D721Med (cell line): ENCODE data around the gene HOXD9.
A peak's percentile ranks its signal among the peaks of the same experiment; 100 is the strongest.

Experiments
- DNase-seq: peaks from one replicate; pipeline ENCODE4 v3.0.0; 2011; ENCODE audit warnings: low spot score; ENCODE audit not compliant: insufficient read length
- FAIRE-seq: peaks from 2 replicates; lab custom pipeline; 2011; peaks lifted over from hg19 to GRCh38; lab: Jason Lieb, UNC
- TF ChIP-seq, protein P1 (sequence below): IDR thresholded peaks from 2 replicates; pipeline ENCODE4 v1.5.1; 2012; ENCODE audit warnings: mild to moderate bottlenecking, control low read depth; ENCODE audit not compliant: insufficient read depth; ENCODE audit errors: missing control alignments

Gene HOXD9

DNA sequence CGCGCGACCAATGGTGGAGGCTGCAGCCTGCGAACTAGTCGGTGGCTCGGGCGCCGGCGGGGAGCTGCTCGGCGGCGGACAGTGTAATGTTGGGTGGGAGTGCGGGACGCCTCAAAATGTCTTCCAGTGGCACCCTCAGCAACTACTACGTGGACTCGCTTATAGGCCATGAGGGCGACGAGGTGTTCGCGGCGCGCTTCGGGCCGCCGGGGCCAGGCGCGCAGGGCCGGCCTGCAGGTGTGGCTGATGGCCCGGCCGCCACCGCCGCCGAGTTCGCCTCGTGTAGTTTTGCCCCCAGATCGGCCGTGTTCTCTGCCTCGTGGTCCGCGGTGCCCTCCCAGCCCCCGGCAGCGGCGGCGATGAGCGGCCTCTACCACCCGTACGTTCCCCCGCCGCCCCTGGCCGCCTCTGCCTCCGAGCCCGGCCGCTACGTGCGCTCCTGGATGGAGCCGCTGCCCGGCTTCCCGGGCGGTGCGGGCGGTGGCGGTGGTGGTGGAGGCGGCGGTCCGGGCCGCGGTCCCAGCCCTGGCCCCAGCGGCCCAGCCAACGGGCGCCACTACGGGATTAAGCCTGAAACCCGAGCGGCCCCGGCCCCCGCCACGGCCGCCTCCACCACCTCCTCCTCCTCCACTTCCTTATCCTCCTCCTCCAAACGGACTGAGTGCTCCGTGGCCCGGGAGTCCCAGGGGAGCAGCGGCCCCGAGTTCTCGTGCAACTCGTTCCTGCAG, at the start of gene HOXD9:
Gene HOXD9 (plus strand): TSS at position 37 of the 728 bp plus-strand sequence. CDS start 50 bp downstream, at position 87.
- no peak for FAIRE-seq
- TF ChIP-seq, protein P1, sequence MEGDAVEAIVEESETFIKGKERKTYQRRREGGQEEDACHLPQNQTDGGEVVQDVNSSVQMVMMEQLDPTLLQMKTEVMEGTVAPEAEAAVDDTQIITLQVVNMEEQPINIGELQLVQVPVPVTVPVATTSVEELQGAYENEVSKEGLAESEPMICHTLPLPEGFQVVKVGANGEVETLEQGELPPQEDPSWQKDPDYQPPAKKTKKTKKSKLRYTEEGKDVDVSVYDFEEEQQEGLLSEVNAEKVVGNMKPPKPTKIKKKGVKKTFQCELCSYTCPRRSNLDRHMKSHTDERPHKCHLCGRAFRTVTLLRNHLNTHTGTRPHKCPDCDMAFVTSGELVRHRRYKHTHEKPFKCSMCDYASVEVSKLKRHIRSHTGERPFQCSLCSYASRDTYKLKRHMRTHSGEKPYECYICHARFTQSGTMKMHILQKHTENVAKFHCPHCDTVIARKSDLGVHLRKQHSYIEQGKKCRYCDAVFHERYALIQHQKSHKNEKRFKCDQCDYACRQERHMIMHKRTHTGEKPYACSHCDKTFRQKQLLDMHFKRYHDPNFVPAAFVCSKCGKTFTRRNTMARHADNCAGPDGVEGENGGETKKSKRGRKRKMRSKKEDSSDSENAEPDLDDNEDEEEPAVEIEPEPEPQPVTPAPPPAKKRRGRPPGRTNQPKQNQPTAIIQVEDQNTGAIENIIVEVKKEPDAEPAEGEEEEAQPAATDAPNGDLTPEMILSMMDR, result no peak
- DNase-seq, result peak; percentile 71

DNA sequence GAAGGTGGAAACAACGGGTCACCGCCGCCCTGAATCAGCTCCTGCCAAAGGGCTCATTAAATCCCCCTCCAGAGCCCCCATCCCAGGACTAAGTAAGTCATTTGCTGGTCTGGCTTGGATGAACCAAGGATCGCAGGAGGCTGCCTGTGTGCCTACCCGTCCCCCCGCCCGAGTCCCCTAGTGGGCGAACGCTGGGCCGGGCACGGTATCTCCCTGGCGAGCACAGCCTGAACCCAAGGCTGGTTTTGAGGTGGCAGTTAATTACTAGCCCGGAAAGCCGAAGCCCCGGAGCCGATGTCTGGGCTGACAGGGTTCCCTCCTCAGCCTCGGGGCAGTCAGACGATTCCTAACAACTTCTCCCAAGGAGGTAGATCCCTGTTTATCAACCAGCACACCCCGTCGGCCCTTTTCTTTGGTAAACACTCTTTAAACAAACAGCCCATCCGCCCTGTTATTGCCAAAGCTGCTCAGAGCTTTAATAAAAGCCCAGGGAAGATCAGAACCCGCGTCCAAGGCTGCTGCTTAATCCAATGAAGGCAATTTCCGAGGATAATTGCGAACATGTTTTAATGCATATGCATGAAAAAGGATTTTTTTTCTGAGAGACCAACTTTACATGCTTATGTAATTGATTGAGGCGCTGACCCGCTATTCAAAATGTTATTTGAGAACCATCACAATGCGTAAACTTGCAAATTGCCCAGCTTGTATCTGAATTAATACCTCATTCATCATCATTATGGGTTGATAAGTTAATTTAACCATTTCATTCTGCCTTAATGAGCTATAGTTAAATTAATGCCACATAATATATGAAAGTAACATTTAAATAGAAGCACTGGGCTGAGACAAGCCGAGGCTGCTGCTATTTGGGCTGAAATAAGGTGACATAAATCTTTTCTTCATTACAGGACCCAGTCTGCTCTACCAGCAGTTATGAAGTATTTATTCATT, 49.3 kb upstream of the HOXD9 start:
- DNase-seq (no peak), FAIRE-seq (no peak)
- TF ChIP-seq, protein P1, result no peak

DNA sequence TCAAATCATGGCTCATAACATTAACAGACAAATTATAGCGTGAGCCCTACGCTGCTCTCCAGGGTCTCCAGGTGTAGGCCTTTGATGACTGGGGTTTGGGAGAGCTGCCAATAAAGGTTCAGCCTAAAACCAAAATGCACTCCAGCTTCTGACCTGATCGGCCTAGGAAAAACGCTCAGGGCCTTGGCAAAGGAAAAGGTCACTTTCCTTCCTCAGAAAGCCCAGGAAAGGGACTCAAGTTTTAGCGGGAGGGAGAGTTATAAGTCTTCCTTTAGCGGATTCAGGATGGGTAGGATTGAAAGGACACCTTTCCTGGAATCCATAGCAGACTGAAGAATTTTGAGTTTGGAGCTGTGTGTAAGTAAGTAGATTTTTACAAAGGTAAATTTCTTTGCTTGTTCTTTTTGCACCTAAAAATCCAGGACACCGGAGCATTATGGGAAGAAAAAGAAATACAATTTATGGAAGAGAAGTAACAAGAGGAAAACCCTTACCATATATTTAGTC, 47.5 kb upstream of the HOXD9 start:
- FAIRE-seq, result no peak
- TF ChIP-seq, protein P1, result no peak
- no peak for DNase-seq

DNA sequence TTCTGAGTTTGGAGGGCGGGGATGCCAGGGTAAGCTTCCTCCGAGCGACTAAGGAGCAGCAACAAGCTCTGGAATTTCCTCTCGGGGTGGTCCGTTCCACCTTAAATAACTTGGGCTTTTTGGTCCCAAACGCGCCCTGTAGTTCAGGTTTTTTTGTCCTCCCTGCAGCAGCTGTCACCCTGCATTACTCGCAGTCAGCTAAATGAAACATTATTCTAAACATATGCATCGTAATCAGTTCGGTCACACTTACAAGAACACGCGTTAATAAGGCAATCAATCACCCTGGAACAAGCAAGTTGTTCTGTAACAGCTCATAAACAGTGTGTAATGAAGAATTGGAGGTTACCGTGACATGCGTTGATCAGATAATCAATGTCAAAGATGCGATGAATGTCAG, 47.0 kb upstream of the HOXD9 start:
- TF ChIP-seq, protein P1, result no peak

DNA sequence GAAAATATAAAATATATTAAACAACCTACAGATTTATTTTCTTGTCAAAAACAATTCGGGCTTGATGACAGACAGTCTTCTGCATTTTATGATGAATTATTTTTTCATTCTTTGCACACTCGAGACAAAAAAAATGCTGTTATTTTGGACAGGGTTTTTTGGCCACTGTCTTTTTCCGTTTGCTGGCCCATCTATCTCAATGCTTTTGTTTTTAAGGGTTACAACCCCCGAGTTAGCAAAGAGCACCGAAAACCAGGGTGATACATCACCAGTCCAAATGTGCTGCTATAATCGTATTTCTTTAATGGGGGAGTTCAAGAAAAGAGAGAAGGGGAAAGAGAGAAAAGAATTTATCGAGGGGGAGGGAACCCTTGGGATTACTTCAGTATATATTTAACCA, 46.5 kb upstream of the HOXD9 start:
- FAIRE-seq, result no peak
- DNase-seq, result no peak
- TF ChIP-seq, protein P1, result no peak

More for the DNA sequence above, 47.0 kb upstream of the HOXD9 start:
- DNase-seq (no peak), FAIRE-seq (no peak)

DNA sequence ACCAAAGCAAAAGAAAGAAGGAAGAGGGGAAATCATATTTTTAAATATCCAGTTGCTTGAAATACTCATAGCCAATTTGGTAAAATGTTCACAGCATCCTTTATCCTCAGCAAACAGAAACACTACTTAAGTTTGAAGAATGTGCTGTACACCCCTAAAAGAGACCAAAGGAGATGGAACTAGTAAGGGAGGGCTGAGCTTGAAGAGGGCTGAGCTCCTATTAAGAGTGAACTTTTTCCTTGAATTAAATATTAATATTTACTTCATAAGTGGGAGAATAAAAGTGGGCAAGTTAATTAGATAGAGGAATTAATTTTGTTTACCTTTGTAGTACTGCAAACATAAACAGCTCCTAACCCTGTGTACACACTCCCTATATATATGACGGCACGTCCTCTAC, 45.7 kb upstream of the HOXD9 start:
- DNase-seq (no peak), FAIRE-seq (no peak)
- TF ChIP-seq, protein P1, result no peak
